CD4-positive, CD25-positive, alpha-beta regulatory T cell (primary cell): Measurements from ENCODE around the gene ZNF536. TPM values are rescaled to one million over a fixed set of nuclear protein-coding genes. Genes with fewer than 3 reads are reported as not detected.

ENCODE experiments used
- ATAC-seq, 2 donors: fragments of 150-1000 bp; cut with Tn5 transposase; one replicate each; pipeline ENCODE4 v1.10.0; 2021; ENCODE audit warnings: low read depth in 2 of 2, moderate number of reproducible peaks in 2 of 2, moderate library complexity in 1 of 2
- DNase-seq, 3 donors: peaks; one replicate each; pipeline versions ENCODE4 v3.0.0 to v3.0.0-alpha.2; 2012 to 2022; ENCODE audit warnings: mixed read lengths in 1 of 3
- H3K27ac ChIP-seq: one replicate; pipeline ENCODE4 v1.7.0; 2013; ENCODE audit warnings: mild to moderate bottlenecking, low read length; ENCODE audit not compliant: insufficient read depth, poor library complexity, severe bottlenecking
- H3K27me3 ChIP-seq: one replicate; pipeline ENCODE4 v1.7.0; 2013; ENCODE audit warnings: low read length; ENCODE audit not compliant: control insufficient read depth, insufficient read depth
- H3K36me3 ChIP-seq: one replicate; pipeline ENCODE4 v1.7.0; 2013; ENCODE audit warnings: mild to moderate bottlenecking, low read length, moderate library complexity; ENCODE audit not compliant: control insufficient read depth, insufficient read depth
- H3K4me1 ChIP-seq: 2 replicates; pipeline ENCODE4 v1.7.0; 2013; ENCODE audit warnings: mild to moderate bottlenecking, low read length; ENCODE audit not compliant: insufficient read depth, control insufficient read depth, poor library complexity, severe bottlenecking
- H3K4me3 ChIP-seq: one replicate; pipeline ENCODE4 v1.7.0; 2013; ENCODE audit warnings: low read depth, mild to moderate bottlenecking, low read length, moderate library complexity
- H3K9me3 ChIP-seq, 2 experiments: 1 replicate in 1 of 2; 2 replicates in 1 of 2; pipeline ENCODE4 v1.7.0; 2013; ENCODE audit warnings: low read length in 2 of 2, mild to moderate bottlenecking in 1 of 2, moderate library complexity in 1 of 2; ENCODE audit not compliant: control insufficient read depth in 2 of 2
- H3K27ac Mint-ChIP-seq, 3 donors: one replicate each; pipeline ENCODE4 v1.8.0; 2020 to 2022; ENCODE audit warnings: mild to moderate bottlenecking in 3 of 3, mixed read lengths in 3 of 3, moderate library complexity in 2 of 3
- H3K27me3 Mint-ChIP-seq: one replicate; pipeline ENCODE4 v1.8.0; 2022; ENCODE audit warnings: mild to moderate bottlenecking, mixed read lengths
- H3K36me3 Mint-ChIP-seq: one replicate; pipeline ENCODE4 v1.8.0; 2020; ENCODE audit warnings: mixed read lengths
- H3K4me1 Mint-ChIP-seq, 4 donors: one replicate each; pipeline ENCODE4 v1.8.0; 2020 to 2022; ENCODE audit warnings: mixed read lengths in 4 of 4, mild to moderate bottlenecking in 1 of 4
- H3K4me3 Mint-ChIP-seq, 4 donors: one replicate each; pipeline ENCODE4 v1.8.0; 2020 to 2022; ENCODE audit warnings: mild to moderate bottlenecking in 4 of 4, mixed read lengths in 4 of 4, moderate library complexity in 3 of 4
- H3K9me3 Mint-ChIP-seq, 7 donors: one replicate each; pipeline ENCODE4 v1.8.0; 2020 to 2022; ENCODE audit warnings: mixed read lengths in 7 of 7, mild to moderate bottlenecking in 3 of 7, moderate library complexity in 2 of 7
- polyA plus RNA-seq, 4 donors: library from polyadenylated mRNA; unstranded; fragments of 300-500 nt; fragmentation: Illumina TruSeq; gene quantifications; one replicate each; pipeline ENCODE4 v1.2.3, GENCODE V29; 2021
- total RNA-seq: library from RNA; stranded (reverse); gene quantifications from one replicate; pipeline ENCODE4 v1.2.3, GENCODE V29; 2022

The ZNF536 gene
- total and polyA plus RNA-seq, 5 donors from 2014 or later, result 0.14 to 0.63 (median 0.49) TPM; not detected in 1

DNA sequence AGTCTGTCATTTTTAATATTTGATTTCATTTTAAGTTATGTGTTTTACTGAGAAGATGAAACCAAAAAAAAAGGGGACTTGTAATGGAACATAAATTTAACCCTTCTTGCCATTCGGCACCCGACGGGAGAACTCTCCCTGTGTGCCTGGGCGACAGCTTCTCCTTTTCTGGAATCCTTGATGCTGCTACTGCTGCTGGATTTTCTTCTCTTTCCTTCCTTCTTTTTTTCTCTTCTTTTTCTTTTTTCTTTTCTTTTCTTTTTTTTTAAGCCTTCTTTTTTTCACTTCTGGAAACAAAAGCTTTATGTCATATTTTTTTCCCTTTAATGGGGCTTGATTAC, 11.1 kb upstream of the ZNF536 start:
- DNase-seq (no peak), ATAC-seq (no peak)
- Histone ChIP-seq H3K4me3 (no peak overlapping the region), H3K4me1 (no peaks in the 10 kb centered on the region), H3K27ac (no peak overlapping the region), H3K9me3 (no peaks in the 10 kb centered on the region), H3K36me3 (no peaks in the 10 kb centered on the region), H3K27me3 (no peaks in the 10 kb centered on the region)
- no peaks in the 10 kb centered on the region for H3K4me1 Mint-ChIP-seq
- no peaks in the 10 kb centered on the region for H3K36me3 Mint-ChIP-seq
- H3K9me3 Mint-ChIP-seq, result peaks cover 0 to 3% (median 0%) of the 10 kb centered on the region in 7 donors
- no peak overlapping the region for H3K4me3 Mint-ChIP-seq
- no peak overlapping the region for H3K27ac Mint-ChIP-seq
- peaks cover 19% of the 10 kb centered on the region for H3K27me3 Mint-ChIP-seq

DNA sequence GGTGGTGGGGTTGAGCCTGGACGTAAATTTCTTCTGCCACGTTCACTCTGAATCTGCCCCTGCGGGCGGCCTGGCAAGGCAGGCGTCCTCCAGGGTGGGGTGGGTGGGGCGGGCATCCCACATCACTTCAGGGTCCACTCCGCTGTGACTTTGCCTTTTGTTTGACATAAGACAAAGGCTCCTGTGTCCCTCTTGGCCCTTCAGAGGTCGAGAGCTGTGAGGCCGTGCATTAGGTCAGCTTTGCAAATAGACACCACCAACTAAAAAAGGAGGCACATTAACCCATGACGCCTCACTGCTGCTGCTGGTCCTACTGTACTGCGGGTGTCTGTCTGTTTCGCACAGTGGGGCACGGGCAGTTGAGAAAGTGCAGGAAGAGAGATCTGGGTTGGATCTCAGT, 10.5 kb upstream of the ZNF536 start:
- H3K4me1 Mint-ChIP-seq, result no peaks in the 10 kb centered on the region

DNA sequence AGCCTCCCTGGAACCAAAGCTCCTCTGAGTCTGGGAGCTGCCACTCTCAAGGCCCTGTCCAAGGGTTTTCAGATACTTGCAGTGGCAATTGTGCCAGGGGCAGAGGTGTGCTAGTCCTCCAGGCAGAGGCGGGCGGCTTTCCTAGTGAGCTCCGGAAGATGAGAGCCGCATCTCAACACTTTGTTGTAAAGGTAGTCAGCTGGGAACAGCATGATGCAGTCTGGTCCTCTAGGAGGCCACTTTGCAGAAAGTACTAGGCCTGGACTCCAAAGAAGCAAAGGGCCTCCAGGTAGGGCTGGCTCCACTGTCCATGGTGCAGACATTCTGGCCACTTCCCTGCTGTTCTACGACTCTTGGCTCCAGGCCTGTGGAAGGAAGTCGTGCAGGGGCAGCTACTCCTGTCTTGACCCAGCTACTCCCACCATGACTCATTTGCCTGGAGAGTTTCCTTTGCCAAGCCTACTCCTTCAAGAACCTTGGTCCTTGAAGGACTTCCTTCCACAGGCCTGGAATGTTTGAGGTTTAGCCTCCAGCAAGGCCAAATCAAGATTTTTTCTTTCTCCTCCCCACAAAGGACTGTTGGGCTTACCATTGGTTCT, 9.9 kb upstream of the ZNF536 start:
- H3K9me3 ChIP-seq, result no peaks in the 10 kb centered on the region
- no peak for ATAC-seq
- no peak overlapping the region for H3K4me3 ChIP-seq
- H3K4me1 Mint-ChIP-seq, result no peaks in the 10 kb centered on the region
- H3K36me3 Mint-ChIP-seq, result no peaks in the 10 kb centered on the region
- no peak overlapping the region for H3K27ac ChIP-seq
- no peak overlapping the region for H3K4me3 Mint-ChIP-seq
- peaks cover 19% of the 10 kb centered on the region for H3K27me3 Mint-ChIP-seq
- H3K4me1 ChIP-seq, result no peaks in the 10 kb centered on the region
- no peaks in the 10 kb centered on the region for H3K36me3 ChIP-seq
- no peak for DNase-seq
- no peaks in the 10 kb centered on the region for H3K27me3 ChIP-seq
- H3K9me3 Mint-ChIP-seq, result peaks cover 0 to 3% (median 0%) of the 10 kb centered on the region in 7 donors
- H3K27ac Mint-ChIP-seq, result no peak overlapping the region

More for the DNA sequence above, 10.5 kb upstream of the ZNF536 start:
- H3K27me3 Mint-ChIP-seq, result peaks cover 19% of the 10 kb centered on the region
- H3K4me3 Mint-ChIP-seq, result no peak overlapping the region
- H3K9me3 Mint-ChIP-seq, result peaks cover 0 to 3% (median 0%) of the 10 kb centered on the region in 7 donors
- Histone ChIP-seq H3K4me3 (no peak overlapping the region), H3K27ac (no peak overlapping the region), H3K4me1 (no peaks in the 10 kb centered on the region), H3K27me3 (no peaks in the 10 kb centered on the region), H3K9me3 (no peaks in the 10 kb centered on the region), H3K36me3 (no peaks in the 10 kb centered on the region)
- ATAC-seq, result no peak
- DNase-seq, result no peak
- no peak overlapping the region for H3K27ac Mint-ChIP-seq
- H3K36me3 Mint-ChIP-seq, result no peaks in the 10 kb centered on the region

DNA sequence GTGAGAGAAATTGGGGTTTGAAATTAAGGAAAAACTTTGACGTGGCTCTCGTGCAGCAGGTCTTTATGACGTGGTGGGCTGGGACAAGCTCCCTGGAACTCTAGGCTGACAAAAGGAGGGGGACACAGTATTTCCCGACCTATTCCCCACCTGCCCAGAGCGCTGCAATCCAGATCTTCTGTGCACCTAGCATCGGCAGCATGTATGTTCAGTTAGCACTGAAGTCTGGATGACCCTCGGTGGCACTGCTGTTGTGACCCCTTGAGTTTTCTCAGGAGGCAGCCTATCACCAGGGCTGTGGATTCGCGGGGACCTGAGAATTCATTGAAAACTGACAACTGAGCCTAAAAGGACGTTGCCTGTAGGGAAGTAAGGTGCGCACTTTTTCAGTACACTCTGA, 9.1 kb upstream of the ZNF536 start:
- H3K4me1 Mint-ChIP-seq, result no peaks in the 10 kb centered on the region
- H3K36me3 ChIP-seq, result no peaks in the 10 kb centered on the region
- H3K4me1 ChIP-seq, result no peaks in the 10 kb centered on the region
- no peak for DNase-seq
- no peaks in the 10 kb centered on the region for H3K36me3 Mint-ChIP-seq
- no peak overlapping the region for H3K27ac ChIP-seq
- H3K4me3 Mint-ChIP-seq, result no peak overlapping the region
- peaks cover 0 to 3% (median 0%) of the 10 kb centered on the region in 7 donors for H3K9me3 Mint-ChIP-seq
- no peaks in the 10 kb centered on the region for H3K9me3 ChIP-seq
- ATAC-seq, result no peak
- peaks cover 19% of the 10 kb centered on the region for H3K27me3 Mint-ChIP-seq
- H3K4me3 ChIP-seq, result no peak overlapping the region
- H3K27ac Mint-ChIP-seq, result no peak overlapping the region
- no peaks in the 10 kb centered on the region for H3K27me3 ChIP-seq

DNA sequence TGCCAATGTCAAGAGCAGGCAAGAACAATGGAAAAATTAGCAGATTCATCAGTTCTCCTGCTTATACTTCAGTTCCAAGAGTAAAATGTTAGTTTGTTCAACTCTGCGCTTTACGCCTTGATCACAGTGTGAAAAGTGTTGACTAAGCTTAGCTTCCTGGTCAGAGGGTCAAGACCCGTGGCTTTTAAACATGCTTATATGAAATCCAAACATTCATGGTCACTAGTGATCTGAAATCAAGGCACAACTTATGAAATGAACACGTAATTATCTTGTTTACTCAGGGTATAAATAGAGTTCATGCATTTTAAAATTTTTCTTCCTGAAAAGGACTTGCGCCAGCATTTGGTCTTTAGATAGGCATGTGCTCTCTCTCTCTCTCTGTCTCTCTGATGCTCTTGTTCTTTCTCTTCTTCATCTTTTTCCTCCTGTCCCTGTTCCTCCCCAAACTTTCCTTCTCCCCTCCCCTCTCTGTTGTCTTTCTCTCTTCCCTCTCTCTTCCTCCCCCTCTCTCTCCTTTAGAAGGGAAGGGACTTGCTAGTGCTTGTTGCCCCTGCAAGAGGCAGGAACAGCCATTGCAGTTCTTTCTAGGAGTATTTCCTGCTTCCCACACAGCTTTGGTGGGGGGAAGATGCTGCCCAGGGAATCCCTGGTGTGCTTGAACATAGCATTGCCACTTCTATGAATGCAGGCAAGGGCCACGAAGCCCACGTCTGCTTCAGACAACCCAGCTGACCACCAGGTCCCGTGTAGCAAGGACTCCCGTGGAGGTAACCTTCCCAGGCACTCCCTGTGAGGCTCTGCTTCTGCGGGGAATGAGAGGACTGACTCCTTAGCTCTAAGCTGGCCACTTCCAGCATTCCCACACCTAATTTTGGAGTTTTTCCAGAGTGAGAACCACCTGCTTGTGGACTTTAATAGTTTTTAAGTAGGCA, 7.1 kb upstream of the ZNF536 start:
- Histone ChIP-seq H3K4me3 (no peak overlapping the region), H3K27ac (no peak overlapping the region), H3K9me3 (no peaks in the 10 kb centered on the region), H3K36me3 (no peaks in the 10 kb centered on the region), H3K27me3 (no peaks in the 10 kb centered on the region), H3K4me1 (no peaks in the 10 kb centered on the region)
- Mint-ChIP-seq H3K27me3 (peaks cover 18% of the 10 kb centered on the region), H3K9me3 (peaks cover 0 to 3% (median 0%) of the 10 kb centered on the region in 7 donors), H3K36me3 (no peaks in the 10 kb centered on the region), H3K4me3 (no peak overlapping the region), H3K4me1 (no peaks in the 10 kb centered on the region), H3K27ac (no peak overlapping the region)
- DNase-seq (no peak), ATAC-seq (no peak)

DNA sequence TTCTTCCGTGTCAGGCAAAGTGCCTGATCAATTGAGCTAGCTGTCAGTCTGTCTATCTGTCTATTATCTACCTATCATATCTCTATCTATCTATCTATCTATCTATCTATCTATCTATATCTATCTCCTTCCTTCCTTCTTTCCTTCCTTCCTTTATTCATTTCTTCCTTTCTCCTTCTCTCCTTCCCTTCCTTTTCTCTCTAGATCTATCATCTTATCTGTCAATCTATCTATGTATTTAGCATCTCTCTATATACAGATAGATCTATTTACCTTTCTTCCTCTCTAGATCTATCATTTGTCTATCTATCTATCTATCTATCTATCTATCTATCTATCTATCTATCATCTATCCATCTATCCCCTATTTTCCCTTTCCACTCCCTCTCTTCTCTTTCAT, 5.9 kb upstream of the ZNF536 start:
- no peaks in the 10 kb centered on the region for H3K9me3 ChIP-seq
- no peaks in the 10 kb centered on the region for H3K4me1 Mint-ChIP-seq
- H3K4me1 ChIP-seq, result no peaks in the 10 kb centered on the region
- no peak overlapping the region for H3K27ac Mint-ChIP-seq
- no peaks in the 10 kb centered on the region for H3K36me3 ChIP-seq
- no peak for DNase-seq
- no peak overlapping the region for H3K4me3 Mint-ChIP-seq
- H3K27me3 Mint-ChIP-seq, result peaks cover 18% of the 10 kb centered on the region
- no peak overlapping the region for H3K27ac ChIP-seq
- H3K4me3 ChIP-seq, result no peak overlapping the region
- H3K27me3 ChIP-seq, result no peaks in the 10 kb centered on the region
- H3K36me3 Mint-ChIP-seq, result no peaks in the 10 kb centered on the region
- no peak for ATAC-seq
- no peaks in the 10 kb centered on the region for H3K9me3 Mint-ChIP-seq

DNA sequence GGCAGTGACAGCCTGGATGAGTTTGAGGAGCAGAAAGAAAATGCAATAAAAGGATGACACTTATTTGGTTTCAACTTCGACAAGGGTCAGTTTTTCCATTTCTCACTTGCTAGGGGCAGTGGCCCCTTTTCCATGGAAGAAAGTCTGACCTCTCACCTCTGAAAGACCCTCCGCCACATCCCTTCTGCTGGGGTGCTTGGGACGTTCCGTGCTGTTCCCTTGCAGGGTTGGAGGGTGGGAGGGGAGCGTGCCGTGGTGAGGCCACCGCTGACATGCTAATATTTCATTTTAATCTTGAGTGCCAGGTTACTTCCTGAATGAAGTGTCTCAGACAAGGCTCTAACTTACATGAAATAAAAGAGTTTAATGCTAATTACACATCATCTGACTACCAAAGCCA, 5.2 kb upstream of the ZNF536 start:
- H3K4me3 Mint-ChIP-seq, result no peak overlapping the region
- Histone ChIP-seq H3K4me3 (no peak overlapping the region), H3K27me3 (no peaks in the 10 kb centered on the region), H3K4me1 (no peaks in the 10 kb centered on the region), H3K36me3 (no peaks in the 10 kb centered on the region), H3K27ac (no peak overlapping the region), H3K9me3 (no peaks in the 10 kb centered on the region)
- no peaks in the 10 kb centered on the region for H3K36me3 Mint-ChIP-seq
- H3K27me3 Mint-ChIP-seq, result peaks cover 18% of the 10 kb centered on the region
- no peaks in the 10 kb centered on the region for H3K9me3 Mint-ChIP-seq
- H3K4me1 Mint-ChIP-seq, result no peaks in the 10 kb centered on the region
- no peak for DNase-seq
- H3K27ac Mint-ChIP-seq, result no peak overlapping the region
- ATAC-seq, result no peak

DNA sequence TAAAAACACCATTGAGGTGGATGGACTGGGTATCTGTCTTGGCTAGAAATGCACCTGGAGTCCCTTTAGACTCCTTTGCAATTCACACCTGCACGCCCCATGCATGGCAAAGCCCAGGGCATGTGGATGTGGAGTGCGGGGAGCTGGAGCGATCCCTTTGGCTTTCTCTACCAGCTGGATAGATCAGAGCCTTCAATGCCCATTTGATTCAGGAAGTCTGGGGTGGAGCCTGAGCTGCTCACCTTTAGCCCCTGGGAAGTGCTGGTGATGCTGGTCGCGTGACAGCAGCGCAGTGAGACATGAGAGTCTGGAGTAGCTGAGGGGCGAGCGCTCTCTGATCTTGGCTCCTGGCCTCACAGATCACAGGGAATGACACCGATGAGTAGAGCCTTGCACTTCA, 4.8 kb upstream of the ZNF536 start:
- no peak overlapping the region for H3K27ac ChIP-seq
- ATAC-seq (no peak), DNase-seq (no peak)
- no peaks in the 10 kb centered on the region for H3K4me1 ChIP-seq
- no peaks in the 10 kb centered on the region for H3K36me3 Mint-ChIP-seq
- no peaks in the 10 kb centered on the region for H3K27me3 ChIP-seq
- no peak overlapping the region for H3K4me3 Mint-ChIP-seq
- H3K9me3 ChIP-seq, result no peaks in the 10 kb centered on the region
- H3K4me3 ChIP-seq, result no peak overlapping the region
- H3K4me1 Mint-ChIP-seq, result no peaks in the 10 kb centered on the region
- H3K9me3 Mint-ChIP-seq, result no peaks in the 10 kb centered on the region
- H3K27ac Mint-ChIP-seq, result no peak overlapping the region
- peaks cover 18% of the 10 kb centered on the region for H3K27me3 Mint-ChIP-seq
- H3K36me3 ChIP-seq, result no peaks in the 10 kb centered on the region
